Measurements from ENCODE around the gene ACRBP.
A peak's percentile ranks its signal among the peaks of the same experiment; 100 is the strongest.

ACRBP gene

DNA sequence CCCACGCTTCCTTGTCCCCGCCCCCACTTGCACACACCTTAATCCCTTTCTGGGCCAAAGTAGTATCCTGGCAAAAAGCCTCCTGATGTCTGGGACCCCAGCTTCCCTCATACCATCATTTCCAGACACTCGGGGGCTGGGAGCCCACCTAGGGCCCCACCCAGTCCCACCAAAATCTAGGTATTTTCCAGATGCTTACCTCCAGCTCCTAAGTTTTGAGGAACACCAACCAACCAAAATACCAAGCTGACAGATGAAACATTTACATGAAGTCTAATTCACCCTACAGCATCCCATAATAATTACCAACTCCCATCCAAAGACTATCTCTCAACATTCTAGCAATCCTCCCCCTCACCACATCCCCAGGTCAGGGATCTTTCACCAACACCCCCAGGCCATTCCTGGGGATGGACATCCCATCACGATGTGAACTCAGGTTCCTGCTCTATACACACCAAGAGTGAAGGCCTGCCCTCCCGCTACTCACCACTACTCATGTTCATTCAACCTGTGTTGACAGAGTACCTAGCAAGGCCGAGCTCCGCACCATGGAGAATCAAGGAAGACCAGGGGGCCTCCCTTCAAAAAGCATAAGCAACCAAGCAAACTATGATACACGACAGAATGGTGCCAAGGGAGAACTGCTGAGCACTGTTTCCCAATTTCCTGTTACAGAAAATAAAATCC lies 38.5 kb downstream of the ACRBP start:
- Histone ChIP-seq H3K4me2 (peak overlapping the region in 9 of 11 experiments; percentile 27 to 99 (median 61); a peak in 13 of 22 replicates), H3K27ac (peak overlapping the region in 9 of 11 experiments; percentile 0 to 90 (median 52); a peak in 14 of 22 replicates)

DNA sequence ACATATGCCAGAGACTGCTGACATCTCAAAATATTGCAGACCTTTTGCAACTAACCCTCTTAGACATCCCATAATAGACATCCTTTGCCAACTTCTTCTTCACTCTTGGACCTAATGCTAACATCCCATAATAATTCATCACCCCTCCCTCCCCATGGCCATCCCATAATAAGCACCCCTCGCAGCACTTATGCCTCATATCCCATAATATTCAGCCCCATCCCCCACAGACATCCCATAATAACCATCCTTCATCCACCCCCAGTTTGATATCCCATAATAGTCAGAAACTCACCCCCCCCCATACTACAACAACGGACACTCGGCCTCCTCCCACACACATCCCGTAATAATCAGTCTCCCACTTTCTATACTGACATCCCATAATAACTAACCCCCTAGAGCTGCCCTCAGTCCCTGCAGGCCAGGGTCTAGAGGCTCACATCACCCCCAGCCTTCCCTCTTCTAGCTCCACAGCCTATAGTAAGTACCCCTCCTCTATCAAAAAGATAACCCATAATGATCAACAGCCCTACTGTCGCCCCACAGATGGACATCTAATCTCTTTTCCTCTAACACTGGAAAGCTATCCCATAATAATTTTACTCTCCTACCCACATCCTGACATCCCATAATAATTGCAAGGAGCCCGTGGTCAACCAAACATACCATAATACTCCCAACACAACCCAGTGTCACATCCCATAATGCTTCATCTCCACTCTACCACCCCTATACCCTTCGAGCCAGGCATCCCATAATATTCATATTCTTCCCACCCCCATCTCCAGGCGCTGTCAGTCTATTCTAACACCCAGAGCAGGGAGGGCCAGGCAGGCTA lies 39.3 kb downstream of the ACRBP start:
- Histone ChIP-seq H3K9ac (peak overlapping the region in 3 of 11 experiments; percentile 19 to 69 (median 48); a peak in 5 of 22 replicates), H3K4me1 (peaks cover 64 to 78% (median 75%) of the 10 kb centered on the region in 10 experiments), H3K9me3 (replicated peaks in 1 of 11) (no peaks in the 10 kb centered on the region), H3K27me3 (no peaks in the 10 kb centered on the region), H3K4me3 (no peak overlapping the region), H4K20me1 (peaks cover 26 to 32% (median 30%) of the 10 kb centered on the region in 11 experiments; a peak in 21 of 22 replicates), H3K36me3 (peaks cover 0 to 23% (median 9%) of the 10 kb centered on the region in 11 experiments; a peak in 12 of 22 replicates), H3K4me2 (peak overlapping the region; percentile 20 to 99 (median 60); a peak in 19 of 22 replicates), H3K27ac (peak overlapping the region in 10 of 11 experiments; percentile 0 to 90 (median 54); a peak in 17 of 22 replicates)
- TF ChIP-seq Cebpa-rat (IDR thresholded peaks at IDR 0.05), result no peak

More for the DNA sequence above, 38.5 kb downstream of the ACRBP start:
- Histone ChIP-seq H3K9ac (peak overlapping the region in 1 of 11 experiments; percentile 36; a peak in 1 of 22 replicates), H3K27me3 (no peaks in the 10 kb centered on the region), H3K4me1 (peaks cover 63 to 77% (median 74%) of the 10 kb centered on the region in 10 experiments), H3K9me3 (replicated peaks in 1 of 11) (no peaks in the 10 kb centered on the region), H3K36me3 (peaks cover 0 to 20% (median 9%) of the 10 kb centered on the region in 11 experiments; a peak in 12 of 22 replicates), H4K20me1 (peaks cover 23 to 25% (median 24%) of the 10 kb centered on the region in 11 experiments; a peak in 21 of 22 replicates), H3K4me3 (no peak overlapping the region)
- no peak for TF ChIP-seq Cebpa-rat (IDR thresholded peaks at IDR 0.05)

DNA sequence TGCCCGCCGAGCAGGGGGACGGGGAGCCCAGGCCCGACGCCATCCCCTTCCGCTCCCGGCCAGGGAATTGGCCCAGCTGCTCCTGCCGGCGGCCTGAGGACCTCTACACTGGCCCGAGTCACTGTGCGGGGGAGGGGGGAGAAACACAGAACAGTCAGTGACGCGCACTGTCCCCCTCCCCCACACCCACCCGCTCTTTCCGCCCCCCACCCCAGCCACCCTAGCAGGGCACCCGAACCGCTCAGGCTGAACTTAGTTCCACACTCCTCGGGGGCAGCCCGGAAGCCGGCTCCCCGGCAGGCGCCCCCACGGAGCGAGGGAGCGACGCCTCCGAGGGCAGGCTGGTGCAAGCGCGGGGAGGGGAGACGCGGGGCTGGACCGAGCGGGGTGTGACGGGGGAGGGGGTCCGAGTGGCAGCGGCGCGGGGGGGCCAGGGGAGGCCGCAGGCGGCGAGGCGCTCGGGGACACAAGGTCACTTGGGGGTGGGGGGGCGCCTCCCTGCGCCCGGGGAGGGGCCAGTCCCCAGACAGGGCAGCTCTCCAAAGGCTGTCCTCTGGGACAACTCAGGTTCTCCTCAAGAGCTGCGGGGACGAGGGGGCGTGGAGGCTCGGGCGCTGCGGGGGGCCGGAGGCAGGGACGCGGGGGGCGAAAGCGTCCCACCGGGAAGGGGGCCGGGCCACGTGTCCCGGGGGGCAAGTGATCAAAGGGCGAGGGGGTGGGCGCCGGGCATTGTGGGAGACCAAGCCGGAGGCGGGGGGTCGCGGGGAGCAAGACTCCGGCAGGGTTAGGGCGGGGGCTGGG lies 40.7 kb downstream of the ACRBP start:
- Histone ChIP-seq H3K36me3 (peaks cover 11 to 36% (median 23%) of the 10 kb centered on the region in 11 experiments), H3K4me3 (peak overlapping the region; percentile 72 to 97 (median 88)), H3K27me3 (no peaks in the 10 kb centered on the region), H3K4me1 (peaks cover 64 to 77% (median 74%) of the 10 kb centered on the region in 10 experiments), H3K4me2 (peak overlapping the region; percentile 96 to 100 (median 99)), H3K9me3 (replicated peaks in 1 of 11) (no peaks in the 10 kb centered on the region), H3K9ac (peak overlapping the region; percentile 82 to 92 (median 87)), H4K20me1 (peaks cover 40 to 46% (median 44%) of the 10 kb centered on the region in 11 experiments; a peak in 21 of 22 replicates), H3K27ac (peak overlapping the region; percentile 81 to 92 (median 87))
- TF ChIP-seq Cebpa-rat (IDR thresholded peaks at IDR 0.05), result no peak

DNA sequence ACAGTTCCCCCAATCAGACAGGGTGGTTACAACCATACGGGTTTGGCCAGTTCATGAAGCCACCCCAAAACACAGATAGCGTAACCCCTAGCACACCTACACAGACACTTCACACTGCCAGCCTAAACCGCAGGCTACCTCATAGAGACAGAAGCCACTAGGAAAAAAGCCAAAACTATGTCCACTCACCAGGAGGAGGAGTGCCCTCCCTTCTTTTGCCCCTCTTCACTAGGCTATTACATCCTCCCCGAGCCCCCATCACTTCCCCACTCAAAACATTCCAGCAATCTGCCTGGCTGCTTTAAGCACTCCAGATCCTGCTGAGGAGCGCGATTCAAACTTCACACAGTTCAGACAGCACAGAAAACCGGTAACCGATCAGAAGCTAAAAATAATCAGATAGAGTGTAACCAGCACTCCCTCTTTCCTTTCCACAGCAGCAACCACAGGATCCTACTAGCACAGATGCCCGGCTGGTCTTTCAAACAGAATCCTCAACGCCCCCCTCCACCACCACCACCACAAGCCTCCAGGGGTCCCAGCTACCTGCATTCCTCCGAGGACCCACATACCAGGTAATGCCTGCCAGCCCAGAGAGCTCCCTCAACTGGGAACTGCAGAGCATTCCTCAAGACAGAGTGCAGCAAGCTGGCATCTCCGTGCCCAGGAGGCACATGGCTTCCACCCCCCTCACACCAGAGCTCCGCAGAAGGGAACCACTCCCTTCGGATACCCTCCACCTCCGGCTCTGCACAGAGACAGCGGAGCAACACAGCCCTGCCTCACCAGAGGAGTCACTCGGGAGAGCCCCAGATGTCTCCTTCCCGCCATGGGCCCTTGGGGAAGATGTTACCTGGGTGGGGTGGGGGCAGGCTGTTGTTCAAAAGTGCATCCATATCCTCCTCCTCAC lies 41.6 kb downstream of the ACRBP start:
- TF ChIP-seq Cebpa-rat (IDR thresholded peaks at IDR 0.05), result no peak
- H3K27ac ChIP-seq, result peak overlapping the region; percentile 81 to 92 (median 87); a peak in 21 of 22 replicates
- H3K9ac ChIP-seq, result peak overlapping the region; percentile 82 to 92 (median 87)
- H3K27me3 ChIP-seq, result no peaks in the 10 kb centered on the region
- peak overlapping the region; percentile 96 to 100 (median 99) for H3K4me2 ChIP-seq
- peak overlapping the region; percentile 72 to 97 (median 88) for H3K4me3 ChIP-seq
- no peaks in the 10 kb centered on the region for H3K9me3 ChIP-seq (replicated peaks in 1 of 11)
- peaks cover 59 to 73% (median 65%) of the 10 kb centered on the region in 10 experiments for H3K4me1 ChIP-seq
- peaks cover 47 to 55% (median 53%) of the 10 kb centered on the region in 11 experiments; a peak in 21 of 22 replicates for H4K20me1 ChIP-seq
- peaks cover 20 to 44% (median 31%) of the 10 kb centered on the region in 11 experiments for H3K36me3 ChIP-seq

DNA sequence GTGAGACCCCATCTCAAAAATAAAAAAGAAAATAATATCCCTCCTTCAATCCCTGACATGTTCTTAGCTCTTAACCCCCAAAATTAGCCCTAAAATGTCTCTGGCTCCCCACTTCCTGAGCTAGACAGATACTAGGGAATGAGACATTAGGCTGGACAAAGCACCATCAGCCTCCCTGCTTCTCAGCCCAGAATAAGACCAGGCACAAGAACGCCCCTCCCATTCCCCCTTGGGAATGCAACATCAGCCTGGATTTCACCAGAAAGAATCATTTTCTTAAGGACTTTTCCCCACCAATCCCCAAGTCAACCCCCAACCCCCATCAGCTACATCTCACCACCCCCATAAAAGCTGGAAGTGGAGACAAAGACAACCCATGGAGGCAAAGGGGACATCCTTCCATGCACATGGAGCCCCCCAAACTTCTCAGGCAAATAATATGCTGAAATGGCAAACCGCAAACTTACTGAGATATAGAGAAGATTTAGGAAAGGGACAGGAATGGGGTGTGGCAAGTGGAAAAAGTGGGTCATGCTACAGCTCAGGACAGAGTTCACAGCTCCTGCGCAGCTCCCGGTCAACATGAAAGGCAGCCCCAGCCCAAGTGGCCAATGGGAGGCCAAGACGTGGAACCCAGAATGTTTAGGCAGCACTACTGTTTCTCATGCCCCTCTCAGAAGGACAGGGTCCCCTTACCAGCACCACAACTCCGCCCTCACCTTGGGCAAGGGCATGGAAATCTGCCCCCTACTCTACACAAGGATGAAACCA lies 42.8 kb downstream of the ACRBP start:
- Histone ChIP-seq H3K27ac (peak overlapping the region in 10 of 11 experiments; percentile 83 to 92 (median 88); a peak in 20 of 22 replicates), H3K9me3 (replicated peaks in 1 of 11) (no peaks in the 10 kb centered on the region), H3K4me1 (peaks cover 52 to 63% (median 58%) of the 10 kb centered on the region in 10 experiments), H3K27me3 (no peaks in the 10 kb centered on the region), H3K4me2 (peak overlapping the region; percentile 96 to 100 (median 99)), H3K36me3 (peaks cover 32 to 57% (median 44%) of the 10 kb centered on the region in 11 experiments), H3K9ac (peak overlapping the region; percentile 82 to 92 (median 87)), H4K20me1 (peaks cover 51 to 67% (median 65%) of the 10 kb centered on the region in 11 experiments; a peak in 21 of 22 replicates), H3K4me3 (peak overlapping the region; percentile 72 to 97 (median 88))
- no peak for TF ChIP-seq Cebpa-rat (IDR thresholded peaks at IDR 0.05)

DNA sequence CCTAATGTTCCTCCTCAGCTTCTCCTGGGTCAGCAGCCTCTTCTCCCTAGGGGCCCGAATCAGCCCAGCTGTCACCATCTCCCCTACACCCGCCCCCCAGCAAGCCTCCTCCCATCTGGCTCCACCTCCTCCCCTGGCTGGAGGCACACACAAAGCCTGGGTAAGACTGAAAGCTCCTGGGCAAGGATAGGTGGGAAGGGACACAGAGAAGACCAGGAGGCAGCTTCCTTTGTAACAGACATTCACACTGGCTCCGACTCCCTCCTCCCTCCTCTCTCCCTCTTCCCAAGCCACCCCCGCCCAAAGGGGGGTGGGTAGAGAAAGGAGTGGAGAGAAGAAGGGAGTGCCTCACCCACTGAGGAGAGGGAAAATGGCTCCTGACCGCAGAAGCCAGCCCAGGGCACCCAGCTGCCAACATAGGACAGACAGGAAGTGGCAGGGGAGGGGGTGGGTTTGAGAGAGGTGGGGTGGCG lies 44.1 kb downstream of the ACRBP start:
- Histone ChIP-seq H3K36me3 (peaks cover 45 to 70% (median 57%) of the 10 kb centered on the region in 11 experiments), H3K4me2 (peak overlapping the region; percentile 96 to 100 (median 99)), H3K4me1 (peaks cover 44 to 51% (median 47%) of the 10 kb centered on the region in 10 experiments), H3K27ac (peak overlapping the region; percentile 44 to 92 (median 85); a peak in 21 of 22 replicates), H4K20me1 (peaks cover 59 to 80% (median 78%) of the 10 kb centered on the region in 11 experiments; a peak in 21 of 22 replicates), H3K27me3 (no peaks in the 10 kb centered on the region), H3K4me3 (peak overlapping the region; percentile 36 to 97 (median 88)), H3K9me3 (replicated peaks in 1 of 11) (no peaks in the 10 kb centered on the region), H3K9ac (peak overlapping the region; percentile 67 to 92 (median 79))
- TF ChIP-seq Cebpa-rat (IDR thresholded peaks at IDR 0.05), result no peak

All from BLaER1 treated with 17β-estradiol and CSF1 and Interleukin-3, amounts not matched to agents 10 nM and 100 nM (cell line).